HepG2 (cell line): ENCODE results near the gene TBX3. TPM values are rescaled to one million over a fixed set of nuclear protein-coding genes. Genes with fewer than 3 reads are reported as not detected.

Experiments
- ATAC-seq: fragments of 200-7000 bp; cut with Tn5 transposase; 3 replicates; pipeline ENCODE4 v1.9.1; 2020; ENCODE audit warnings: mild to moderate bottlenecking, moderate library complexity
- BruUV-seq: library from RNA; stranded (reverse); fragments of 400-500 nt; replicated peaks from 2 replicates; lab custom pipeline; 2021; lab: Mats Ljungman, UMichigan
- CTCF ChIA-PET: fragments of 300-600 bp; formaldehyde crosslinking; extraction: SDS; loops from one replicate; lab custom pipeline; 2021; ENCODE audit warnings: low total read pairs, inconsistent platforms, low intra/inter-chr PET ratio; lab: Yijun Ruan, JAX
- POLR2A ChIA-PET: fragments of 350-600 bp; sonication (Branson Sonifier 250); formaldehyde crosslinking; loops from one replicate; lab custom pipeline; 2020; ENCODE audit warnings: antibody characterized with exemption, inconsistent platforms; lab: Yijun Ruan, JAX
- DNase-seq: peaks from one replicate; pipeline ENCODE4 v3.0.0-alpha.2; 2015; ENCODE audit warnings: low spot score
- FAIRE-seq: peaks from 3 replicates; lab custom pipeline; 2011; peaks lifted over from hg19 to GRCh38; lab: Jason Lieb, UNC
- H2AFZ ChIP-seq: one replicate; pipeline ENCODE4 v1.6.1; 2011; ENCODE audit warnings: low read length, inconsistent platforms
- H3K27ac ChIP-seq: fragments of 300-600 bp; 3 replicates; pipeline ENCODE4 v1.8.0; 2011; ENCODE audit warnings: mixed run types, mild to moderate bottlenecking, mixed read lengths, low read length, inconsistent platforms; ENCODE audit not compliant: insufficient read depth; ENCODE audit errors: extremely low read length
- H3K27me3 ChIP-seq, 2 experiments: fragments of 200-600 bp in 1 of 2; 2 replicates in 1 of 2; 3 replicates in 1 of 2; pipeline versions ENCODE4 v1.6.0 to v1.8.0; 2011; ENCODE audit warnings: low read length in 2 of 2, mild to moderate bottlenecking in 2 of 2, moderate library complexity in 2 of 2, inconsistent platforms in 1 of 2; ENCODE audit not compliant: insufficient read depth in 2 of 2, control insufficient read depth in 1 of 2
- H3K36me3 ChIP-seq, 2 experiments: fragments of 200-600 bp in 1 of 2; replicated peaks in 1 of 2; 2 replicates in 1 of 2; 3 replicates in 1 of 2; pipeline versions ENCODE4 v1.5.1 to v1.8.0; 2011; ENCODE audit warnings: low read length in 2 of 2, inconsistent platforms in 1 of 2; ENCODE audit not compliant: insufficient read depth in 2 of 2, control insufficient read depth in 1 of 2
- H3K4me1 ChIP-seq: 2 replicates; pipeline ENCODE4 v1.5.1; 2012; ENCODE audit warnings: low read length, inconsistent platforms; ENCODE audit not compliant: insufficient read depth
- H3K4me2 ChIP-seq: 2 replicates; pipeline ENCODE4 v1.6.0; 2011; ENCODE audit warnings: low read depth, low read length, inconsistent platforms
- H3K4me3 ChIP-seq, 3 experiments: fragments of 200-600 bp in 1 of 3; sonication (generic), shearing (Covaris generic) in 1 of 3; replicated peaks in 1 of 3; 2 replicates each; pipeline ENCODE4 v1.5.1; 2011 to 2016; ENCODE audit warnings: low read length in 3 of 3, inconsistent platforms in 2 of 3, low read depth in 2 of 3, mild to moderate bottlenecking in 2 of 3, control low read depth in 1 of 3, mixed read lengths in 1 of 3; ENCODE audit not compliant: insufficient read depth in 1 of 3
- H3K79me2 ChIP-seq: one replicate; pipeline ENCODE4 v1.6.1; 2011; ENCODE audit warnings: low read length, inconsistent platforms; ENCODE audit not compliant: insufficient read depth
- H3K9ac ChIP-seq: 2 replicates; pipeline ENCODE4 v1.6.0; 2011; ENCODE audit warnings: mild to moderate bottlenecking, low read depth, low read length, inconsistent platforms; ENCODE audit not compliant: insufficient read depth
- H3K9me3 ChIP-seq: 2 replicates; pipeline ENCODE4 v1.5.1; 2012; ENCODE audit warnings: mild to moderate bottlenecking, low read length
- H4K20me1 ChIP-seq: 2 replicates; pipeline ENCODE4 v1.6.0; 2011; ENCODE audit warnings: inconsistent platforms, mild to moderate bottlenecking, low read length, moderate library complexity; ENCODE audit not compliant: insufficient read depth
- AHDC1 ChIP-seq: sonication (generic); formaldehyde crosslinking; IDR thresholded peaks from 2 replicates; pipeline ENCODE4 v1.5.1; 2020; ENCODE audit warnings: mild to moderate bottlenecking, missing genetic modification reagents, borderline replicate concordance
- ATRX ChIP-seq: sonication (generic); formaldehyde crosslinking; IDR thresholded peaks from 2 replicates; pipeline ENCODE4 v1.4.0; 2020; ENCODE audit warnings: missing genetic modification reagents, borderline replicate concordance
- CC2D1A ChIP-seq: sonication (generic); formaldehyde crosslinking; IDR thresholded peaks from 2 replicates; pipeline ENCODE4 v1.8.1; 2023; ENCODE audit warnings: mild to moderate bottlenecking, missing genetic modification reagents
- FOXA1 ChIP-seq, 2 experiments: fragments of 450-650 bp in 1 of 2; sonication (generic) in 1 of 2; formaldehyde crosslinking in 1 of 2; IDR thresholded peaks; 2 replicates each; pipeline versions ENCODE4 v1.4.0 to v1.6.1; 2016 to 2020; ENCODE audit warnings: missing genetic modification reagents in 1 of 2
- FOXJ3 ChIP-seq: sonication (generic); formaldehyde crosslinking; IDR thresholded peaks from 2 replicates; pipeline ENCODE4 v1.4.0; 2020; ENCODE audit warnings: missing genetic modification reagents, mild to moderate bottlenecking, borderline replicate concordance
- NFYB ChIP-seq: sonication (generic); formaldehyde crosslinking; IDR thresholded peaks from 2 replicates; pipeline ENCODE4 v1.4.0; 2020; ENCODE audit warnings: missing genetic modification reagents
- NPAS2 ChIP-seq: sonication (generic); formaldehyde crosslinking; IDR thresholded peaks from 2 replicates; pipeline ENCODE4 v1.8.0; 2022; ENCODE audit warnings: mild to moderate bottlenecking, missing genetic modification reagents, borderline replicate concordance
- SIN3A ChIP-seq: IDR thresholded peaks from 2 replicates; pipeline ENCODE4 v1.6.1; 2011; ENCODE audit warnings: low read depth, mild to moderate bottlenecking, control low read depth, low read length, borderline replicate concordance
- SMAD9 ChIP-seq: sonication (generic); formaldehyde crosslinking; IDR thresholded peaks from 2 replicates; pipeline ENCODE4 v1.5.1; 2020; ENCODE audit warnings: mild to moderate bottlenecking, missing genetic modification reagents
- YEATS4 ChIP-seq: sonication (generic); formaldehyde crosslinking; IDR thresholded peaks from 2 replicates; pipeline ENCODE4 v1.4.0; 2020; ENCODE audit warnings: missing genetic modification reagents, borderline replicate concordance
- ZFP82 ChIP-seq: sonication (generic); formaldehyde crosslinking; IDR thresholded peaks from 2 replicates; pipeline ENCODE4 v1.5.1; 2020; ENCODE audit warnings: mild to moderate bottlenecking, missing genetic modification reagents, borderline replicate concordance
- ZNF496 ChIP-seq: sonication (generic); formaldehyde crosslinking; IDR thresholded peaks from 2 replicates; pipeline ENCODE4 v1.8.1; 2023; ENCODE audit warnings: mild to moderate bottlenecking, moderate library complexity, missing genetic modification reagents; ENCODE audit not compliant: insufficient replicate concordance
- ZNF513 ChIP-seq: sonication (generic); formaldehyde crosslinking; conservative IDR thresholded peaks from 2 replicates; pipeline ENCODE4 v1.5.0; 2020; ENCODE audit warnings: missing genetic modification reagents
- ZNF790 ChIP-seq: sonication (generic); formaldehyde crosslinking; IDR thresholded peaks from 2 replicates; pipeline ENCODE4 v1.8.0; 2022; ENCODE audit warnings: missing genetic modification reagents, mild to moderate bottlenecking, borderline replicate concordance
- ZSCAN5A ChIP-seq: sonication (generic); formaldehyde crosslinking; IDR thresholded peaks from 2 replicates; pipeline ENCODE4 v1.8.0; 2022; ENCODE audit warnings: mild to moderate bottlenecking, missing genetic modification reagents, borderline replicate concordance
- WGBS: methylation state at CpG from one replicate; pipeline ENCODE4 v1.1.6; 2017; ENCODE audit warnings: low lambda C conversion rate; 5-methylcytosine and 5-hydroxymethylcytosine counted together
- in situ Hi-C: cut with HindIII; loops from 2 replicates; pipeline ENCODE4 v1.10.0; 2017; ENCODE audit warnings: low pct_unique_long_range_greater_than_20kb; ENCODE audit not compliant: extremely low pct_ligation_motif_present
- intact Hi-C: fragments of 100-400 bp; cut with micrococcal nuclease; formaldehyde crosslinking; loops from one replicate; pipeline ENCODE4 v1.10.0; 2022; ENCODE audit not compliant: unreplicated experiment
- polyA plus RNA-seq, 8 experiments: library from polyadenylated mRNA; depleted of rRNA in 3 of 8; stranded (reverse) in 7 of 8; unstranded in 1 of 8; fragments of >200 nt; fragmentation: Illumina TruSeq in 4 of 8; extraction: Trizol in 4 of 8; gene quantifications; 2 replicates each; pipeline versions ENCODE4 v1.2.1 to v1.2.3, GENCODE V29; 2011 to 2016; ENCODE audit warnings: low read depth in 4 of 8, missing spikeins in 1 of 8, mixed read lengths in 1 of 8; ENCODE audit not compliant: insufficient read depth in 1 of 8
- total RNA-seq, 5 experiments: library from RNA; depleted of rRNA; stranded (reverse); fragments of >200 nt; fragmentation: Illumina TruSeq; extraction: Trizol; gene quantifications; 2 replicates each; pipeline ENCODE4 v1.2.3, GENCODE V29; 2016; ENCODE audit warnings: low read depth in 1 of 5

Gene TBX3
- total and polyA plus RNA-seq, 2 of the 13 experiments (the other 11 are each of a cell fraction or from before 2014, with no cell fraction given) = 27.1 to 42.4 TPM

GRCh38 chr12:114702462-114702861, 18.5 kb upstream of the TBX3 start:
- WGBS = 78% methylated on average over 10 of the region's 10 CpGs
- in situ Hi-C loops = no loop called here

More at GRCh38 chr12:114702462-114702861, 18.5 kb upstream of the TBX3 start:
- H3K27ac ChIP-seq = no peak overlapping the region
- TF ChIP-seq AHDC1 (CRISPR knock-in tag) (no peak), SMAD9 (no peak), FOXA1 (IDR thresholded peaks at IDR 0.05) (no peak), FOXA1 (CRISPR knock-in tag; IDR thresholded peaks at IDR 0.05) (no peak), NFYB (no peak), ATRX (CRISPR knock-in tag) (no peak), ZSCAN5A (CRISPR knock-in tag) (no peak), CC2D1A (CRISPR knock-in tag) (no peak), FOXJ3 (CRISPR knock-in tag) (no peak), ZFP82 (CRISPR knock-in tag) (no peak), ZNF790 (no peak), NPAS2 (CRISPR knock-in tag) (no peak), YEATS4 (CRISPR knock-in tag) (no peak), ZNF513 (CRISPR knock-in tag) (no peak), ZNF496 (CRISPR knock-in tag) (no peak), SIN3A (no peak)
- H2AFZ ChIP-seq = no peak overlapping the region
- DNase-seq (no peak), ATAC-seq (no peak), FAIRE-seq (no peak)
- no peak overlapping the region for H3K4me2 ChIP-seq
- H3K4me1 ChIP-seq = peaks cover 32% of the 10 kb centered on the region
- no peaks in the 10 kb centered on the region for H3K79me2 ChIP-seq
- ChIA-PET POLR2A (interaction anchor here (1.2 kb wide), 1 partner anchor 18 kb away, joined by 5 read pairs; the partner anchor contains the start of gene TBX3), CTCF (no interaction called here)
- H3K9ac ChIP-seq = no peak overlapping the region
- intact Hi-C loops = no loop called here
- no peaks in the 10 kb centered on the region for H3K36me3 ChIP-seq
- H4K20me1 ChIP-seq = no peaks in the 10 kb centered on the region
- no peak overlapping the region for H3K4me3 ChIP-seq
- no peaks in the 10 kb centered on the region for H3K9me3 ChIP-seq
- no TSS peak for BruUV-seq
- no peaks in the 10 kb centered on the region for H3K27me3 ChIP-seq
